ENCODE measurements around the gene SLC23A3.
"Not testable (repeated sequence)": the region's sequence is repeated elsewhere in the genome, so short reads cannot be mapped to it uniquely, and the experiment has no call there.

- TF ChIP-seq CTCF (IDR thresholded peaks at IDR 0.05); POLR2A (IDR thresholded peaks at IDR 0.05); POLR2AphosphoS5 (IDR thresholded peaks at IDR 0.05); EP300 (IDR thresholded peaks at IDR 0.05; ENCODE audit: low read depth): not testable (repeated sequence)
Observed at GRCh38 chr2:219200502-219201326, 30.9 kb upstream of the SLC23A3 start.
